ENCODE measurements around the gene GMCL1. TPM values are rescaled to one million over a fixed set of nuclear protein-coding genes. Genes with fewer than 3 reads are reported as not detected.
A peak's percentile ranks its signal among the peaks of the same experiment; 100 is the strongest.

Gene GMCL1
- total and polyA plus RNA-seq, 2 experiments from 2014 or later: 27.0 to 27.3 TPM

GRCh38 chr2:69804416-69804815 is 25.0 kb upstream of the GMCL1 start:
- Histone ChIP-seq H3K4me3 (no peak overlapping the region), H3K27ac (ENCODE audit: low read depth) (0 out of 2 replicates have a peak overlapping the region, but pooled peaks have one; percentile 24), H3F3A (replicated peaks; ENCODE audit: low read depth) (no peaks in the 10 kb centered on the region), H3K9me2 (ENCODE audit: insufficient read depth) (no peaks in the 10 kb centered on the region), H2AFZ (no peak overlapping the region), H3K27me3 (ENCODE audit: insufficient read depth) (no peaks in the 10 kb centered on the region), H3K4me1 (ENCODE audit: insufficient read depth) (no peaks in the 10 kb centered on the region), H3K36me3 (ENCODE audit: insufficient read depth) (no peaks in the 10 kb centered on the region), H3K79me2 (replicated peaks; ENCODE audit: insufficient read depth) (no peaks in the 10 kb centered on the region), H3K4me2 (no peak overlapping the region), H4K20me1 (replicated peaks; ENCODE audit: insufficient read depth) (no peaks in the 10 kb centered on the region)
- Mint-ChIP-seq H3K27me3 (ENCODE audit: insufficient read depth, low read depth, poor library complexity) (peaks cover 2% of the 10 kb centered on the region), H3K4me3 (no peak overlapping the region), H3K36me3 (ENCODE audit: low read depth) (peaks cover 4% of the 10 kb centered on the region; the same call in 2 of the 3 replicates), H3K27ac (peak overlapping the region; percentile 51; the same call in 1 of the 2 replicates), H3K9me3 (peaks cover 4% of the 10 kb centered on the region; the same call in 1 of the 3 replicates), H3K4me1 (peaks cover 2% of the 10 kb centered on the region)
- ATAC-seq (no peak), DNase-seq (ENCODE audit: low spot score) (no peak)
- TF ChIP-seq ZNF462 (CRISPR knock-in tag; IDR thresholded peaks at IDR 0.05): no peak
- TF ChIP-seq EZH2phosphoT487 (IDR thresholded peaks at IDR 0.05; ENCODE audit: unreplicated experiment): no peak
- no peak for TF ChIP-seq NANOG (IDR thresholded peaks at IDR 0.05; ENCODE audit: borderline replicate concordance)
- TF ChIP-seq CTCF (conservative IDR thresholded peaks at IDR 0.05; ENCODE audit: low read depth in 2 of 2): no peak
- no peak for TF ChIP-seq EZH2 (IDR thresholded peaks at IDR 0.05; ENCODE audit: low read depth, unreplicated experiment)
- TF ChIP-seq ZNF114 (CRISPR knock-in tag; IDR thresholded peaks at IDR 0.05): no peak
- TF ChIP-seq REST (IDR thresholded peaks at IDR 0.05; ENCODE audit: unreplicated experiment): no peak
- no peak for TF ChIP-seq CREB1 (CRISPR knock-in tag; IDR thresholded peaks at IDR 0.05; ENCODE audit: low read depth)
- no peak for TF ChIP-seq ETS1 (IDR thresholded peaks at IDR 0.05)
- TF ChIP-seq POLR2AphosphoS5 (IDR thresholded peaks at IDR 0.05; ENCODE audit: low read depth): no peak
- no peak for TF ChIP-seq ZNF331 (CRISPR knock-in tag; IDR thresholded peaks at IDR 0.05; ENCODE audit: low read depth)
- TF ChIP-seq JUNB (IDR thresholded peaks at IDR 0.05; ENCODE audit: unreplicated experiment): no peak
- no peak for TF ChIP-seq STAT1 (IDR thresholded peaks at IDR 0.05; ENCODE audit: unreplicated experiment)

All from GM23338 (cell line).